Kidney glomerular epithelial cell (primary cell): Measurements from ENCODE around the gene FKBP6.
"Not testable (repeated sequence)": the region's sequence is repeated elsewhere in the genome, so short reads cannot be mapped to it uniquely, and the experiment has no call there.

ENCODE experiments used
- DNase-seq: peaks from one replicate; lab custom pipeline; 2025; lab: John Stamatoyannopoulos, UW

Gene FKBP6

DNA sequence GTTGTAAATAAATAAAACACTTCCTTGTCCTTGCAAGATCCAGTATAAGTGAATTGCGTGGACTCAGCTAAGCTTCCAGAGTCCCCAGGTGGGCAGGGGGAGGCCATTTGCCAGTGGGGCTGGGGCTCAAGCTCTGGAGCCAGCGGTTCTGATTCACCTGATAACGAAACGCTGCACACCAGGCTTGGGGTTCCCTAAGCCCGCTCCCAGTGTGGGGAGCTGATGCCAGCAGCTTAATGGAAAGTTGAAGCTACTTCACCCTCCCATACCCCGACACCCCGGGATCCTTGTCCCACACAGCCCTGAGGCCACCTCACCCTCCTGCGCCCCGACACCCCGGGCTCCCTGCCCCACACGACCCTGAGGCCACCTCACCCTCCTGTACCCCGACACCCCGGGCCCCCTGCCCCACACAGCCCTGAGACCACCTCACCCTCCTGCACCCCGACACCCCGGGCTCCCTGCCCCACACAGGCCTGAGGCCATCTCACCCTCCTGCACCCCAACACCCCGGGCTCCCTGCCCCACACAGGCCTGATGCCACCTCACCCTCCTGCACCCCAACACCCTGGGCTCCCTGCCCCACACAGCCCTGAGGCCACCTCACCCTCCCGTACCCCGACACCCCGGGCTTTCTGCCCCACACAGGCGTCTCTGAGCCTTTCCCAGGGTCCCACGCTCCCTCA lies 30.8 kb downstream of the FKBP6 start:
- DNase-seq: no peak

DNA sequence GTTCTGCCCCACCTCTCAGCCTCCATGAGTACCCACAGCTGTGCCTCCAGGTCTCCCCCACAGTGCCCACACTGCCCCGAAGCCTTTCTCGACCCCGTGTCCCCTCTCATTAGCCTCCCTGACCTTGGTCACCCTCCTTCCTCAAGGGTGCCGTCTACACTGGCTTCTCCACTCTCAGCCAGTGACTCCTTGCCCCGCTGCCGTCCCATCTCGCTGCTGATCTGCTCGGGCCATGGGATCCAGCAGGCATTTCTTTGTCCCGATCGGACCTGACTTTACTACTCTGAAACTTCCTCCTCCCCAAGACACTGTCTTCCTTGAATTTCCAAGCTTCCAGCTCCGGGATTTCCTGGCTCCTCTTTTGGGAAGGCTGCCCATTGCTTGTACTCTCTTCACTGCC lies 31.3 kb downstream of the FKBP6 start:
- no peak for DNase-seq

DNA sequence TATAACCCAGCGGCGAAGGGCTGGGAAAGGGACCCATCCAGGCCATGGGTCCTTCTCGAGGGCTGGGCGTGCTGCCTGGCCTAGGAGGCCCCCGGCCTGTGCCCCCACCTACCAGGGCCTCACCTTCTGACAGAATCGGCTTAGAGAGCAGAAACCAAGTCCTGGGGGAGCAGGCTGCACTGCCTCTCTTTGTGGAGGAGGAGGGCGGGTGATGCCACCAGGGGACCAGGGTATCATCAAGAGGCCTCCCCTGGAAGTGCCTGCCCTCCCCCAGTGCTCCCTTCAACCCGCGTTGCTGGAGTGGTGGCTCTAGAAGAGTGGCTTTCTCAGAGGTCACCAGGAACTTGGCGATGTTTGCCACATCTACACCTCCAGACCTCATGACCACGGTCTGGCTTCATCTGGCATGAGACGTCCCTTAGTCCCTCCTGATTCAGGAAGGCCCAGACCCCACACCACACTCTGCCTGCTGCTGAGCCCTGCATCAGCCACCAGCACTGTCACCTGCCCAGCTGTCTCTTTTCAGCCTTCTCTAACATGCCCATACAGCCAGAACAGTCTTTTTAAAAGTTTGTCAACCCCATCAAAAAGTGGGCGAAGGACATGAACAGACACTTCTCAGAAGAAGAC lies 31.9 kb downstream of the FKBP6 start:
- DNase-seq: no peak

DNA sequence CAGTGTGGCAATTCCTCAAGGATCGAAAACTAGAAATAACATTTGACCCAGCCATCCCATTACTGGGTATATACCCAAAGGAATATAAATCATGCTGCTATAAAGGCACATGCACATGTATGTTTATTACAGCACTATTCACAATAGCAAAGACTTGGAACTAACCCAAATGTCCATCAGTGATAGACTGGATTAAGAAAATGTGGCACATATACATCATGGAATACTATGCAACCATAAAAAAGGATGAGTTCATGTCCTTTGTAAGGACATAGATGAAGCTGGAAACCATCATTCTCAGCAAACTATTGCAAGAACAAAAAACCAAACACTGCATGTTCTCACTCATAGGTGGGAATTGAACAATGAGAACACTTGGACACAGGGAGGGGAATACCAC lies 32.6 kb downstream of the FKBP6 start:
- DNase-seq: not testable (repeated sequence)

DNA sequence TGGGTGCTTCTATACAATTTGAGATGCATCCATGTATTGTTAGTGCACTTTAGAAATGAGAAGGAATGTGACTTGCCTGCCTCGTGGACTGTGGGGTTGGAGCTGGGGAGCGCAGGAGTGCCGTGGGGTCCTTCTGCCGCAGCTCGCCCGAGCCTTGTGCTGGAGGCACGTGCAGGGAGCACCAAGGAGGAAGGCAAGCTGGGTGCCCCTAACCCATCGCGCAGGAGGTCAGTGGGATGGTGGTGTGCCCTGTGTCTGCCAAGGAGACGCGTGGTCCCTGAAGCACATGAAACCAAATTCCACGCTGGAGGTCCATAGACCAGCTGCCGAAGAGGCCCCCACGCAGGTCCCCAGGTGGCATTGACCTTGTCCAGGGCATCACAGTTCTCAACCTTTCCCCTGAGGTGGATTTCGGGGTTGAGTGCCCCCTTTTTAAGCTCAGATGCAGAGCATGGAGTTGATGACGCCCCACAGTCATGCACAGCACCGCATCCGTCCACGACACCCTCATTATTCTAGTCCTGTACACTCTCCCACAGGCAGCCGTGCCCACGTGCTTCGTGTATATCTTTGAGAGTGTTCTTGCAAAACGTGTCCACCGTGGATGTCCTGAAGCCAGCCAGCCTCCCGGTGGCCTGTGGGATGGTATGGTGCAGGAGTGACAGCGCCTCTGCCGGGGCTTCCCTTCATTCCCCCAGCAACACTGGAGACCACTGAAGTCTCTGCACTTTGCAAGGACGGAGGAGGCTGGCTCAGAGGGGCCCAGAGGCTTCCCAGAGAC lies 35.5 kb downstream of the FKBP6 start:
- DNase-seq: no peak

DNA sequence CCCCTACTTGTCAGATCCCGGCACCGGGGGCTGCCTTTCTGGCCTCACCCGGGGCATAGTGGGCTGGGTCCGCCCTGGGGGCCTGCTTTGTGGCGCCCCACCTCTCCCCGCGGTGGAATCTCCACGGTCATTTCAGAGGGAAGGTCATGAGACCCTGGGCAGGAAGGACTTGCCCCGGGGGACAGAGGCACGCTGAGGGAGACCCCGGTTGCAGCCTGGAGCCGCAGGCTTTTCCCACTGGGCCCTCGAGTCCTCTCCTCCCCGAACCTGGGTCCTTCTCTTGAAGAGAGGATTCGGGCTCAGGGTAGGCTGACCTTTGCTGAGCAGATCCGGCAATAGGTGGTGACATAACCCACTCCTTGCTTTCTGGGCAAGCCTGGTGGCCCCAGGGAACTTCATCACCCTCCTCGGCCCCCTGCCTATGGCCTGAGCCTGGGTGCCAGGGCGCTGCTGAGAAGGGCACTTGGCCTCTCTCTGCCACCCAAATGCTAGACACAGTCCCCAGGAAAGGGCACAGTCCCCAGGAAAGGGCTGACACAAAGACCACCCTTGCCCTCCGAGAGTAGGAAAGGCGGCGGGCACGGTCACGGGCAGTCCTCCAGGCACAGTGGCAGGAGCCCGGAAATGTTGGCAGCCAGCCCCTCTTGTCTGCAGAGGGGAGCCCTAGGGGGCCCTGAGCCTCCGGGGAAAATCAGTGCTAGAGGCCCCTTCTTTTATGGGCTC lies 36.2 kb downstream of the FKBP6 start:
- no peak for DNase-seq

DNA sequence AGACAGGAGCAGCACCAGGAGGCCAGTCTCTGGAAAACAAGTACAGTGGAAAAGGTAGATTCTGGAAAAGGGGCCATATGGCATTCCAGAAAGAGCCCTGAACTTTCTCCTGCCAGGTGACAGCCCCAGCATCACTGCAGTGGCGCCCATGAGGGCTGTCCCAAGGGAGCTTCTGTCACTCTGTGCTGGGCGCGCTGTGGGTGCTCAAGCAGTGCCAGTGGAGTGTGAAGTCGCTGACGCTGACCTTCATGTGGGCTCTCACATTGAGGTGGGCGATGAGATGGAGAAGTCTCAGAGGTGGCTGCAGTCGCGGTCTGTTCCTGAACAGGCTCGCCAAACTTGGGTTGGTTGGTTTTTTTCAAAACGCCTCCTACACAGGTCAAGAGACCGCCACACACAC lies 38.2 kb downstream of the FKBP6 start:
- no peak for DNase-seq

DNA sequence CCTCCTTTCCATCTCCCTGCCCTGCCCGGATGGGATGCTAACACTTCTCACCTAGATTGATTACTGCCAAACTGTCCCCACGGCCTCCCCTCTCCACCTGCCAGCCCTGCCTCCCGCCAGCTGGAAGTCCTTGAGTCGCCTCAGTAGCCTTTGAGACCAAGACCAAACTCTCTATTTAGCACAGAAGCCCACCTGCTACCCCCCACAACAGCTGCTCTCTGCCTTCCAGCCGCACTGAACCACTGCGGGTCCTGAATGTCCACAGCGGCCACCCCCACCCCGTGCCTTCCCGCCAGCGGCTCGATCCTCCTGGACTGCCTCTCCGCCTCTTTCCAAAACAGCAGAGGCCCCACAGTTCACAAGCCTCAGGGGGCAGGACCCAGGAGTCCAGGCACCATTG lies 39.0 kb downstream of the FKBP6 start:
- DNase-seq: no peak

DNA sequence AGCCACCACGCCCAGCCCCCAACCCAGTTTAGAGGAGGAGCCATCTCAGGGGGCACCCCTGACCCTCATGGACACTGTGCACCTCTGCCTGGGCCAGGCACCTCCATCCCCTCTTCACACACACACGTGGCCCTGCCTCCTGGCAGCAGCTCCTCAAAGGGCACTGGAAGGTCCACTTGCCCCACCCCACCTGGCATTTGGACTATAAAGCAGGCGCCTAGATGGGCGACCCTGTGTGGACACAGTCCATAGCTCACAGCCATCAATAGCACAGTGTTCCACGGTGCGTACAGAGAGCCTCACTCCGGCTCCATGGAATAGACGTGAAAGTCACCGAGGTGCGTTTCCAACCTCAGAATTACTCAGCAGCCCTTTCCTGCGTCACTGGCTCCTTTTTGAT lies 41.0 kb downstream of the FKBP6 start:
- DNase-seq: no peak

DNA sequence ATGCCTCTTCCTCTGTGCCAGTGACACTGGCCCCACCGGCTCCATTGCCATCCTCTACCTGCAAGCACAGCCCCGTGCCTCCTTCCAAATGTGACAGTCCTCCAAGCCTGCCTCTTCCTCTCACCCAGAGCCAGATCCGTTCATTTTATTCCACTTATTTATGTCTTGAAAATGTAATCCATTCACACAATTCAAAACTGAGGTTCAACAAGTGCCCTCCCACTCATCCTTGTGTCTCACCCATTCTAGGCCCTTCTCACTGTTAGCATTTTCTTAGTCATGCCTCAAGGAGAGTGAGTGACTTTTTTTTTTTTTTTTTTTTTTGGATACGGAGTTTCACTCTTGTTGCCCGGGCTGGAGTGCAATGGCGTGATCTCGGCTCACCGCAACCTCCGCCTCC lies 41.7 kb downstream of the FKBP6 start:
- no peak for DNase-seq

DNA sequence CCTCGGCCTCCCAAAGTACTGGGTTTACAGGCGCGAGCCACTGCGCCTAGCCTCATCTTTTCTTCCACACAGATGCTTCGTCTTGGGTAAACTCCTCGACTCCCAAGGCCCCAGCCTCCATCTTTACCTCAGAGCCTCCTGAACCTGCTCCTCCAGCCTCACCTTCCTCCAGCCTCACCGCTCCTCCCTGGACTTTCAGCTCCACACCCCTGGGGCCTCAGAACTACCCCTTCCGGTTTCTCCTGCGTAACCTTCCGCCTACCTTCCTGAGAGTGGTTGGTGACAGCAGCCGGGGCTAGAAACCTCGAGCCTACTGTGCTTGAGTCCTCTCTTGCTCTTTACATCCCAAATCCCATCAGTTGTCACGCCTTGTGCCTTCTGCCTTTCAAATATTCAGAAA lies 45.8 kb downstream of the FKBP6 start:
- no peak for DNase-seq

DNA sequence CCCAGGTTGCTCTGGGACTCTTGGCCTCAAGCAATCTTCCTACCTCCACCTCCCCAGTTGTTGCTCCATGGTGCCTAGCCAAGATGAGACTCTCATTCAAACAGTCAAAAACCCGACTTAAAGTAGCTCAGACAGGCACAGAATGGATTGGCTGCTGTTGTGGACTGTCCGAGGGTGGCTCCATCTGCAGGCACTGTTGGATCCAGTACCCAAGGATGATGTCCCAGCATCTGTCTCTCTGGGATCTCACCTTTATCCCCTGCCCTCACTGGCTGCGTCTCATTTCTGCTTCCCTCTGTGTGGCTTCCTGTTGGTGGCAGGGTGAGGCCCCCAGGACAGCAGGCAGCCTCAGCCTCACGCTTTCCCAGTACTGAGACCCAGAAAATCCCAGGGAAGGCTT lies 48.3 kb downstream of the FKBP6 start:
- DNase-seq: not testable (repeated sequence)

DNA sequence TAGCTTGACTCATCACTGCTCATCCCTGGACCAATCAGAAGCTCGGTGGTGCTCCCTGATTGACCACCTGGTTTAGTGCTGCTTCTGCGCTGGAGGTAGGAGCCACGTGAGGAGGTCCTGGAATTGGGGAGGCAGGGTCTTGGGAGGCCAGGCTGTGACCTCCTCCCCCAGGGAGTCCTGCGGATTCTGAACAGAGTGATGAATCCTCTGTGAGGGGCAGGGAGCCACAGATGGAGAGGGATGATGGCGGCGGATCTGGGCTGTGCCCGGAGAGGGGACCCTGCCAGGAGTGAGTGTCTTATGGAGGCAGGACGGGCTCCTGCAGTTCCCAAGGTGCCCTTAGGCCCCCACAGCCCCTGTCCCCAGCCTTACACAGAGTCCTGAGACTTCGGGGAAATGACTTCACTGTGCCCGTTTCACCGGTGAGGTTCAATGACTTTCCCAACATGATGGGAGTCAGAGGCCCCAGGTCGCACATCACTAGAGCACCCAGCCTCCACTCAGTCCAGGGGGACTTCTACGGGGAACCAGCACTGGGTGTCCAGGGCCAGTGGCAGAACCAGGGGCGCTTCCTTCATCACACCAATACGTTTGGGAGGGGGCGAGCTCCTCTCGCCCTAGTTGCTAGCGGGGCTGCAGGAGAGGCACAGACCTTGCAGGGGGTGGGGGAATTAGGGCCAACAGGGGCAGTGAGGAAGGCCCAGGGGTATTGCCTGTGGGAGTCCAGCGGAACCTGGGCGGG lies 48.9 kb downstream of the FKBP6 start:
- DNase-seq: no peak

DNA sequence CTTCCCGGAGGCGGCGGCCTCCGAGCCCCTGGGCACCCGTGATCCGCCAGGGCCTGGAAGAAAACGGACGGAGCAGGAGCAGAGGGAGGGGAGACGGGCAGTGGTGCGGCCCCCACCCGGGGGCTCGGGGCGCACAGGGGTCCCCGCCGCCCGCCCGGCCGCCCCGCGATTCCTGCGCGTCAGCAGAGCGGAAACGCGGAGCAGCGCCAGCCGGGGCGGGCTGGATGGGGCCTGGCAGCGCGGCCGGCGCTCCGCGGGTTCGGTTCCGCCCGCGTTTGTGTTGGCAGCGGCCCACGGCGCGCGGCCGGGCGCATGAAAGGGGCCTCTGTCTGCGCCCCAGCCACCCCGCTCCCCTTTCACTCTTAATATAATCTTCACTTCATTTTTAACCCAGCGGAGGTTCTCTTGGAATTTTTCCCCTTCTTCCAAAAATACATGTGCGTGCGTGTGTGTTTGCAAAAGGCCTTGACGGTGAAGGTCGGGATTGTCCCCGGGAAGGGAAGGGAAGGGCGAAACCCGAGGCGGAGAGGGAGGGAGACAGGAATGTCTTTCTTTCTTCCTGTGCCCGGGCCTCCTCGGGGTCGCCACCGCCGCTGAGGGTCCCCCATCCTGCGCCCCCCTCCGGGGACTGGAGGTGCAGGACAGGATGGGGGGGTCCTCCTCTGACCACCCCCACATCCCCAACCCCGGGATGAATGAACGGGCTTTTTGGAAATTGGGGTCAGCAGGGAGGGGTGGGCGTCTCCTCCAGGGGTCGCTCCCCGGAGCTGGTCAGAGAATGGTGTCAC lies 49.6 kb downstream of the FKBP6 start:
- DNase-seq: not testable (repeated sequence)

DNA sequence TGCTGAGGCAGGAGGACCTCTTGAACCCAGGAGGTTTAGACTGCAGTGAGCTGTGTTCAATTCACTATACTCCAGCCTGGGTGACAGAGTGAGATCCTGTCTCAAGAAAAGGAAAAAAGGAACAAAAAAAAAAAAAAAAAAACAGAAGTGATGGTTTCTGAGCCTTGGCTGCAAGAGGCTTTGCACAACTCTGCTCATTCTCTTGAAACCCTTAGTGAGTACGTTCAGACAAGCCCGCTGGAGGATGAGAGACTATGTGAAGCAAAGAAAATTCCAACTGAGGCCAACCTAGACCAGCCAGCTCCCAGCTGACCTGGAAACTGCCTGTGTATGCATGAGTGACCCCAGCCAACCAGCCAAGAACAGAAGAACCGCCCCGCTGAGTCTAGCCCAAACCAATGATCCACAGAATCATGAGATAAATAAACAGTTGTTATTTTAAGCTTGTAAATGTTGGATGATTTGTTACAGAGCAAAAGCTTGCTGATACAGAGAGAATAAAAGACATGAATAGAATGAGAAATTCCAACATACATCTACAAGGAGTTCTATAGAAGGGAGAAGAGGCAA lies 55.1 kb downstream of the FKBP6 start:
- DNase-seq: no peak

DNA sequence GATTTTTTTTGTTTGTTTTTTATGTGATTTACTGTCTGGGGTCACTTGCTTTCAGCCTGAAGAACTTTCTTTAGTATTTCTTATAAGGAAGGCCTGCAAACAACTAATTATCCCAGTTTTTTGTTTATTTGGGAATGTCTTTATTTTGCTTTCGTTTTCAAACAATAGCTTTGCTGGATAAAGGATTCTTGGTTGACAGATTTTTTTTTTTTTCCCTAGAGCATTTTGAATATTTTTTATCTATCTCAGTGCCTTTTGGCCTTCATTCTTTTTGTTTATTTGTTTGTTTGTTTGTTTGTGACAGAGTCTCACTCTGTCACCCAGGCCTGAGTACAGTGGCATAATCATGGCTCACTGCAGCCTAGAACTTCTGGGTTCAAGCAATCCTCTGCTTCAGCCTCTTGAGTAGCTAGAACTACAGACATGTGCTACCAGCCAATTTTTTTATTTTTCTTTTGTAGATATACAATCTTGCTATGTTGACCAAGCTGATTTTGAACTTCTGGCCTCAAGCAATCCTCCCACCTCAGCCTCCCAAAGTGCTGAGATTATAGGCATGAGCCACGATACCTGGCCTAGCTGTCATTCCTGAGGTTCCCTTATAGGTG lies 59.4 kb downstream of the FKBP6 start:
- no peak for DNase-seq

DNA sequence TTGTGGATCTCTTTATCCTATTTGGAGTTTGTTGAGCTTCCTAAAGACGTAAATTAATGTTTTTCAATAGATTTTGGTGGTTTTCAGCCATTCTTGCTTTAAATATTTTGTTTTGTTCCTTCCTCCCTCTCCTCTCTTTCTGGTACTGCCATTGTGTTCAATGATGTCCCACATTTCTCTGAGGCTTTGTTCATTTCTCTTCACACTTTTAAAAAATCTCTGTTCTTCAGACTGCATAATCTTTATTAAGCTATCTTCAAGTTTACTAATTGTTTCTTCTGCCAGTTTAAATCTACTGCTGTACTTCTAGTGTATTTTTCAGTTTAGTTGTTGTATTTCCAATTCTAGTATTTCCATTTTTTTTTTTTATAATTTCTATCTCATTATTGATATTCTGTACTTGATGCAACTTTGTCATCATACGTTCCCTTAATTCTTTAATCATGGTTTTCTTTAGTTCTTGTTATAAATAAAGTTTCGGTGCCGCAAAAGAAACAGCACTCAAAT lies 60.0 kb downstream of the FKBP6 start:
- no peak for DNase-seq

DNA sequence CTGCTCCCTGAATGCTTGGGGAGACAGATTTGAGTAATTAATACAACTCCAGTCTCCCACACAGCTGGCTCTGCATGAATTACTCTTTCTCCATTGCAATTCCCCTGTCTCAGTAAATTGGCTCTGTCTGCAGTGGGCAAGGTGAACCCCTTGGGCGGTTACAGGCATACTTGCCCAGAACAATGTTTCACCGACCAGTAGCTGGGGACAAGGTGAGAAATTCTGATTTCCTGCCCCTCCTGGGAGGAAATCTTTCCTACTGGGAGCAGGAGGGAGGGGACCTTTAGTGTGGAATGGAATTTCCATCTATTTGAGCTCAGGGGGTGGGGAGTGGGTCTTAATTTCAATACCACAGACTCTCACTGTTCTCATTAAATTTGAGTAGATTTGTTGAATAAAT lies 63.4 kb downstream of the FKBP6 start:
- no peak for DNase-seq

DNA sequence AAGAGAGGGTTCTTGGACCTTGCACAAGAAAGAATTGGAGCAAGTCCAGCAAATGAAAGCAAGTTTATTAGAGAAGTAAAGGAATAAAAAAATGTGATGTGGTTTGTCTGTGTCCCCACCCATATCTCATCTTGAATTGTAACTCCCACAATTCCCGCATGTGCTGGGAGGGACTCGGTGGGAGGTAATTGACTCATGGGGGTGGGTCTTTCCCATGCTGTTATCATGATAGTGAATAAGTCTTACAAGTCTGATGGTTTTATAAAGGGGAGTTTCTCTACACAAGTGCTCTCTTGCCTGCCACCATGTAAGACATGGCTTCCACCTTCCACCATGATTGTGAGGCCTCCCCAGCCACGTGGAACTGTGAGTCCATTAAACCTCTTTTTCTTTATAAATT lies 66.5 kb downstream of the FKBP6 start:
- DNase-seq: no peak
